HepG2 (cell line): ENCODE data around the gene CCDC157. TPM values are rescaled to one million over a fixed set of nuclear protein-coding genes. Genes with fewer than 3 reads are reported as not detected.

Experiments used
- ATAC-seq: fragments of 200-7000 bp; cut with Tn5 transposase; 3 replicates; pipeline ENCODE4 v1.9.1; 2020; ENCODE audit warnings: mild to moderate bottlenecking, moderate library complexity
- BruUV-seq: library from RNA; stranded (reverse); fragments of 400-500 nt; replicated peaks from 2 replicates; lab custom pipeline; 2021; lab: Mats Ljungman, UMichigan
- CTCF ChIA-PET: fragments of 300-600 bp; formaldehyde crosslinking; extraction: SDS; loops from one replicate; lab custom pipeline; 2021; ENCODE audit warnings: low total read pairs, inconsistent platforms, low intra/inter-chr PET ratio; lab: Yijun Ruan, JAX
- POLR2A ChIA-PET: fragments of 350-600 bp; sonication (Branson Sonifier 250); formaldehyde crosslinking; loops from one replicate; lab custom pipeline; 2020; ENCODE audit warnings: antibody characterized with exemption, inconsistent platforms; lab: Yijun Ruan, JAX
- DNase-seq: peaks from one replicate; pipeline ENCODE4 v3.0.0-alpha.2; 2015; ENCODE audit warnings: low spot score
- FAIRE-seq: peaks from 3 replicates; lab custom pipeline; 2011; peaks lifted over from hg19 to GRCh38; lab: Jason Lieb, UNC
- H2AFZ ChIP-seq: one replicate; pipeline ENCODE4 v1.6.1; 2011; ENCODE audit warnings: low read length, inconsistent platforms
- H3K27ac ChIP-seq: fragments of 300-600 bp; 3 replicates; pipeline ENCODE4 v1.8.0; 2011; ENCODE audit warnings: mixed run types, mild to moderate bottlenecking, mixed read lengths, low read length, inconsistent platforms; ENCODE audit not compliant: insufficient read depth; ENCODE audit errors: extremely low read length
- H3K27me3 ChIP-seq, 2 experiments: fragments of 200-600 bp in 1 of 2; 2 replicates in 1 of 2; 3 replicates in 1 of 2; pipeline versions ENCODE4 v1.6.0 to v1.8.0; 2011; ENCODE audit warnings: low read length in 2 of 2, mild to moderate bottlenecking in 2 of 2, moderate library complexity in 2 of 2, inconsistent platforms in 1 of 2; ENCODE audit not compliant: insufficient read depth in 2 of 2, control insufficient read depth in 1 of 2
- H3K36me3 ChIP-seq, 2 experiments: fragments of 200-600 bp in 1 of 2; replicated peaks in 1 of 2; 2 replicates in 1 of 2; 3 replicates in 1 of 2; pipeline versions ENCODE4 v1.5.1 to v1.8.0; 2011; ENCODE audit warnings: low read length in 2 of 2, inconsistent platforms in 1 of 2; ENCODE audit not compliant: insufficient read depth in 2 of 2, control insufficient read depth in 1 of 2
- H3K4me1 ChIP-seq: 2 replicates; pipeline ENCODE4 v1.5.1; 2012; ENCODE audit warnings: low read length, inconsistent platforms; ENCODE audit not compliant: insufficient read depth
- H3K4me2 ChIP-seq: 2 replicates; pipeline ENCODE4 v1.6.0; 2011; ENCODE audit warnings: low read depth, low read length, inconsistent platforms
- H3K4me3 ChIP-seq, 3 experiments: fragments of 200-600 bp in 1 of 3; sonication (generic), shearing (Covaris generic) in 1 of 3; replicated peaks in 1 of 3; 2 replicates each; pipeline ENCODE4 v1.5.1; 2011 to 2016; ENCODE audit warnings: low read length in 3 of 3, inconsistent platforms in 2 of 3, low read depth in 2 of 3, mild to moderate bottlenecking in 2 of 3, control low read depth in 1 of 3, mixed read lengths in 1 of 3; ENCODE audit not compliant: insufficient read depth in 1 of 3
- H3K79me2 ChIP-seq: one replicate; pipeline ENCODE4 v1.6.1; 2011; ENCODE audit warnings: low read length, inconsistent platforms; ENCODE audit not compliant: insufficient read depth
- H3K9ac ChIP-seq: 2 replicates; pipeline ENCODE4 v1.6.0; 2011; ENCODE audit warnings: mild to moderate bottlenecking, low read depth, low read length, inconsistent platforms; ENCODE audit not compliant: insufficient read depth
- H3K9me3 ChIP-seq: 2 replicates; pipeline ENCODE4 v1.5.1; 2012; ENCODE audit warnings: mild to moderate bottlenecking, low read length
- H4K20me1 ChIP-seq: 2 replicates; pipeline ENCODE4 v1.6.0; 2011; ENCODE audit warnings: inconsistent platforms, mild to moderate bottlenecking, low read length, moderate library complexity; ENCODE audit not compliant: insufficient read depth
- MAFF ChIP-seq: IDR thresholded peaks from 2 replicates; pipeline ENCODE4 v1.6.1; 2011; ENCODE audit warnings: low read depth, low read length, improper control_type of control experiment
- RERE ChIP-seq: IDR thresholded peaks from 2 replicates; pipeline ENCODE4 v1.6.1; 2016; ENCODE audit warnings: low read depth, missing genetic modification reagents, missing compliant biosample characterization
- SETDB1 ChIP-seq: sonication (generic); formaldehyde crosslinking; IDR thresholded peaks from 2 replicates; pipeline ENCODE4 v1.5.1; 2020; ENCODE audit warnings: missing genetic modification reagents, mild to moderate bottlenecking, borderline replicate concordance
- ZBTB3 ChIP-seq: sonication (generic); formaldehyde crosslinking; IDR thresholded peaks from 2 replicates; pipeline ENCODE4 v1.4.0; 2020; ENCODE audit warnings: low read depth, mild to moderate bottlenecking, moderate library complexity, missing genetic modification reagents, borderline replicate concordance
- WGBS: methylation state at CpG from one replicate; pipeline ENCODE4 v1.1.6; 2017; ENCODE audit warnings: low lambda C conversion rate; 5-methylcytosine and 5-hydroxymethylcytosine counted together
- in situ Hi-C: cut with HindIII; loops from 2 replicates; pipeline ENCODE4 v1.10.0; 2017; ENCODE audit warnings: low pct_unique_long_range_greater_than_20kb; ENCODE audit not compliant: extremely low pct_ligation_motif_present
- intact Hi-C: fragments of 100-400 bp; cut with micrococcal nuclease; formaldehyde crosslinking; loops from one replicate; pipeline ENCODE4 v1.10.0; 2022; ENCODE audit not compliant: unreplicated experiment
- polyA plus RNA-seq, 8 experiments: library from polyadenylated mRNA; depleted of rRNA in 3 of 8; stranded (reverse) in 7 of 8; unstranded in 1 of 8; fragments of >200 nt; fragmentation: Illumina TruSeq in 4 of 8; extraction: Trizol in 4 of 8; gene quantifications; 2 replicates each; pipeline versions ENCODE4 v1.2.1 to v1.2.3, GENCODE V29; 2011 to 2016; ENCODE audit warnings: low read depth in 4 of 8, missing spikeins in 1 of 8, mixed read lengths in 1 of 8; ENCODE audit not compliant: insufficient read depth in 1 of 8
- total RNA-seq, 5 experiments: library from RNA; depleted of rRNA; stranded (reverse); fragments of >200 nt; fragmentation: Illumina TruSeq; extraction: Trizol; gene quantifications; 2 replicates each; pipeline ENCODE4 v1.2.3, GENCODE V29; 2016; ENCODE audit warnings: low read depth in 1 of 5

The CCDC157 gene
- total and polyA plus RNA-seq, 2 of the 13 experiments (the other 11 are each of a cell fraction or from before 2014, with no cell fraction given): 1.4 to 1.6 TPM

- Histone ChIP-seq H3K27me3 (no peaks in the 10 kb centered on the region), H2AFZ (no peak overlapping the region), H3K27ac (no peak overlapping the region), H3K79me2 (no peaks in the 10 kb centered on the region), H3K9ac (no peak overlapping the region), H3K9me3 (no peaks in the 10 kb centered on the region), H3K4me2 (no peak overlapping the region), H4K20me1 (no peaks in the 10 kb centered on the region), H3K4me1 (no peaks in the 10 kb centered on the region), H3K36me3 (no peaks in the 10 kb centered on the region; a peak in 1 of 5 replicates), H3K4me3 (no peak overlapping the region)
- ChIA-PET CTCF (no interaction called here), POLR2A (no interaction called here)
- intact Hi-C loops (no loop called here), in situ Hi-C loops (loop anchor here (25.0 kb wide), 1 partner anchor 268 kb away; no protein-coding TSS in a partner anchor)
- 100% methylated on average over 2 of the region's 20 CpGs for WGBS
- TF ChIP-seq ZBTB3 (CRISPR knock-in tag): no peak
- TF ChIP-seq MAFF: no peak
- TF ChIP-seq SETDB1 (CRISPR knock-in tag): no peak
- TF ChIP-seq RERE: no peak
- no TSS peak for BruUV-seq
- ATAC-seq (no peak), FAIRE-seq (no peak), DNase-seq (no peak)
Observed at GRCh38 chr22:30380011-30380410, 23.2 kb downstream of the CCDC157 start.
